GM12878 (cell line): ENCODE results near the gene ADGRG1. TPM values are rescaled to one million over a fixed set of nuclear protein-coding genes. Genes with fewer than 3 reads are reported as not detected.

ENCODE experiments used
- ATAC-seq: fragments of 200-7000 bp; cut with Tn5 transposase; 3 replicates; pipeline ENCODE4 v1.9.1; 2020; ENCODE audit warnings: mild to moderate bottlenecking, moderate library complexity
- BruUV-seq: library from RNA; stranded (reverse); fragments of 400-500 nt; replicated peaks from 2 replicates; lab custom pipeline; 2021; lab: Mats Ljungman, UMichigan
- CTCF ChIA-PET: fragments of 300-600 bp; sonication (Branson Sonifier 250); formaldehyde crosslinking; extraction: SDS; loops from one replicate; lab custom pipeline; 2021; ENCODE audit warnings: inconsistent platforms; lab: Yijun Ruan, JAX
- POLR2A ChIA-PET: fragments of 350-600 bp; formaldehyde crosslinking; extraction: SDS; loops from one replicate; lab custom pipeline; 2021; ENCODE audit warnings: inconsistent platforms; lab: Charles Lee
- RAD21 ChIA-PET: fragments of 300-600 bp; sonication (Branson Sonifier 250); formaldehyde crosslinking; loops from one replicate; lab custom pipeline; 2023; ENCODE audit warnings: antibody characterized with exemption; ENCODE audit not compliant: unreplicated experiment; lab: Charles Lee
- SMC1A ChIA-PET: fragments of 300-600 bp; sonication (Branson Sonifier 250); formaldehyde crosslinking; loops from one replicate; lab custom pipeline; 2023; ENCODE audit not compliant: unreplicated experiment, uncharacterized antibody; lab: Charles Lee
- DNase-seq: peaks from one replicate; pipeline ENCODE4 v3.0.0-alpha.2; 2011; ENCODE audit warnings: low read depth, low spot score
- FAIRE-seq: peaks from 3 replicates; lab custom pipeline; 2011; peaks lifted over from hg19 to GRCh38; lab: Jason Lieb, UNC
- H2AFZ ChIP-seq: 2 replicates; pipeline ENCODE4 v1.6.0; 2011; ENCODE audit warnings: low read depth, low read length, control low read depth; ENCODE audit not compliant: control insufficient read depth
- H3K27ac ChIP-seq: 2 replicates; pipeline ENCODE4 v1.5.1; 2011; ENCODE audit warnings: control low read depth; ENCODE audit not compliant: control insufficient read depth, insufficient read depth
- H3K27me3 ChIP-seq, 2 experiments: replicated peaks in 1 of 2; 2 replicates each; pipeline versions ENCODE4 v1.6.0 to v1.6.1; 2011; ENCODE audit warnings: low read length in 1 of 2; ENCODE audit not compliant: control insufficient read depth in 2 of 2, insufficient read depth in 2 of 2
- H3K36me3 ChIP-seq, 2 experiments: 2 replicates each; pipeline ENCODE4 v1.5.1; 2011; ENCODE audit warnings: low read length in 1 of 2; ENCODE audit not compliant: control insufficient read depth in 2 of 2, insufficient read depth in 2 of 2
- H3K4me1 ChIP-seq: 2 replicates; pipeline ENCODE4 v1.6.1; 2011; ENCODE audit warnings: mild to moderate bottlenecking, low read length, moderate library complexity, mixed read lengths; ENCODE audit not compliant: control insufficient read depth, insufficient read depth
- H3K4me2 ChIP-seq: 2 replicates; pipeline ENCODE4 v1.6.0; 2011; ENCODE audit warnings: control low read depth; ENCODE audit not compliant: control insufficient read depth, insufficient read depth
- H3K4me3 ChIP-seq: fragments of 200-600 bp; sonication (generic); 2 replicates; pipeline ENCODE4 v1.5.1; 2016
- H3K79me2 ChIP-seq: 2 replicates; pipeline ENCODE4 v1.6.0; 2011; ENCODE audit warnings: low read length; ENCODE audit not compliant: control insufficient read depth, insufficient read depth
- H3K9ac ChIP-seq: 2 replicates; pipeline ENCODE4 v1.8.0; 2011; ENCODE audit warnings: low read length, control low read depth, mixed read lengths; ENCODE audit not compliant: control insufficient read depth, insufficient read depth
- H3K9me3 ChIP-seq: replicated peaks from 3 replicates; pipeline ENCODE4 v1.5.1; 2011; ENCODE audit warnings: mild to moderate bottlenecking, low read length; ENCODE audit not compliant: control insufficient read depth, insufficient read depth
- H4K20me1 ChIP-seq: 2 replicates; pipeline ENCODE4 v1.6.0; 2011; ENCODE audit not compliant: control insufficient read depth, insufficient read depth
- ASH2L ChIP-seq: fragments of 300-600, 200-600 bp; sonication (generic); IDR thresholded peaks from 2 replicates; pipeline ENCODE4 v1.6.1; 2017; ENCODE audit warnings: low read depth, mild to moderate bottlenecking, borderline replicate concordance
- CREB1 ChIP-seq: IDR thresholded peaks from 2 replicates; pipeline ENCODE4 v1.6.1; 2012; ENCODE audit warnings: low read depth, mild to moderate bottlenecking, inconsistent platforms
- MAX ChIP-seq: IDR thresholded peaks from 2 replicates; pipeline ENCODE4 v1.6.1; 2012; ENCODE audit warnings: low read depth, low read length, improper control_type of control experiment
- NR2C2 ChIP-seq: IDR thresholded peaks from 2 replicates; pipeline ENCODE4 v1.6.1; 2011; ENCODE audit warnings: borderline replicate concordance, low read depth; ENCODE audit not compliant: control insufficient read depth, insufficient read length
- POLR2AphosphoS5 ChIP-seq: IDR thresholded peaks from 2 replicates; pipeline ENCODE4 v1.6.1; 2011; ENCODE audit warnings: mild to moderate bottlenecking, low read length, inconsistent platforms
- RB1 ChIP-seq: fragments of 450-650 bp; formaldehyde crosslinking; IDR thresholded peaks from 2 replicates; pipeline ENCODE4 v1.6.1; 2017; ENCODE audit warnings: mild to moderate bottlenecking, borderline replicate concordance
- RUNX3 ChIP-seq: IDR thresholded peaks from 2 replicates; pipeline ENCODE4 v1.6.1; 2012; ENCODE audit warnings: low read length, inconsistent platforms
- USF1 ChIP-seq: IDR thresholded peaks from 2 replicates; pipeline ENCODE4 v1.6.1; 2011; ENCODE audit warnings: borderline replicate concordance, low read depth, mild to moderate bottlenecking, moderate library complexity, mixed read lengths, low read length; ENCODE audit not compliant: insufficient read depth; ENCODE audit errors: extremely low read length
- ZBED1 ChIP-seq: IDR thresholded peaks from 2 replicates; pipeline ENCODE4 v1.6.1; 2016; ENCODE audit warnings: borderline replicate concordance
- ZNF207 ChIP-seq: fragments of 450-650 bp; IDR thresholded peaks from 2 replicates; pipeline ENCODE4 v1.6.1; 2014; ENCODE audit warnings: antibody characterized with exemption, mild to moderate bottlenecking, borderline replicate concordance
- ZNF274 ChIP-seq: IDR thresholded peaks from one replicate; pipeline ENCODE4 v1.8.0; 2011; ENCODE audit not compliant: insufficient read length, insufficient read depth
- ZNF622 ChIP-seq: fragments of 450-650 bp; IDR thresholded peaks from 2 replicates; pipeline ENCODE4 v1.6.1; 2017; ENCODE audit warnings: mild to moderate bottlenecking, inconsistent platforms
- ZZZ3 ChIP-seq: IDR thresholded peaks from 2 replicates; pipeline ENCODE4 v1.6.1; 2011; ENCODE audit warnings: low read depth; ENCODE audit not compliant: control insufficient read depth, insufficient read length
- WGBS: methylation state at CpG from one replicate; pipeline ENCODE4 v1.1.6; 2016; ENCODE audit warnings: low lambda C conversion rate; ENCODE audit not compliant: insufficient replicate concordance, insufficient coverage; ENCODE audit errors: missing lambda C conversion rate; 5-methylcytosine and 5-hydroxymethylcytosine counted together
- in situ Hi-C: fragments of 300-500 bp; cut with MboI; formaldehyde crosslinking; loops from 9 replicates; pipeline ENCODE4 v1.14.3; 2018; ENCODE audit warnings: mixed read lengths
- intact Hi-C: fragments of 100-400 bp; cut with micrococcal nuclease; formaldehyde crosslinking; loops from one replicate; pipeline ENCODE4 v1.14.2; 2022; ENCODE audit not compliant: unreplicated experiment
- polyA plus RNA-seq, 11 experiments: library from polyadenylated mRNA; depleted of rRNA in 4 of 11; unstranded in 6 of 11; stranded (reverse) in 5 of 11; fragments of >200 nt; fragmentation: Nextera tagmentation in 4 of 11; fragmentation: Illumina TruSeq in 1 of 11; extraction: Ambion mirVana in 4 of 11; extraction: Trizol in 1 of 11; gene quantifications; 1 replicate in 1 of 11; 2 replicates in 10 of 11; pipeline versions ENCODE4 v1.2.1 to v1.2.3, GENCODE V29; 2011 to 2016; ENCODE audit warnings: inconsistent platforms in 2 of 11, missing spikeins in 2 of 11, low read depth in 1 of 11
- total RNA-seq, 4 experiments: library from RNA; depleted of rRNA in 3 of 4; stranded (reverse); fragments of >200 nt in 3 of 4; fragmentation: Illumina TruSeq in 1 of 4; extraction: Trizol in 1 of 4; gene quantifications; 2 replicates each; pipeline versions ENCODE4 v1.2.1 to v1.2.3, GENCODE V29; 2013 to 2021
- TF ChIP-seq, protein P1 (sequence below): fragments of 450-650 bp; IDR thresholded peaks from 2 replicates; pipeline ENCODE4 v1.6.1; 2018; ENCODE audit warnings: borderline replicate concordance, mild to moderate bottlenecking; ENCODE audit not compliant: partially characterized antibody

The ADGRG1 gene
- total and polyA plus RNA-seq, 10 of the 15 experiments (the other 5 are each of a cell fraction or from before 2014, with no cell fraction given): 0.07 to 2.0 (median 0.75) TPM

- Histone ChIP-seq H3K4me1 (no peaks in the 10 kb centered on the region), H3K9me3 (no peaks in the 10 kb centered on the region), H3K79me2 (no peaks in the 10 kb centered on the region), H3K4me3 (no peak overlapping the region), H3K27me3 (peaks cover 0 to 6% of the 10 kb centered on the region in 2 experiments; a peak in 3 of 4 replicates), H4K20me1 (no peaks in the 10 kb centered on the region), H3K27ac (no peak overlapping the region)
- WGBS: 49% methylated on average over 5 of the region's 5 CpGs
- ChIA-PET RAD21 (no interaction called here), POLR2A (no interaction called here)
- FAIRE-seq: no peak
- no TSS peak for BruUV-seq
- no peak for DNase-seq
- TF ChIP-seq USF1 (no peak), RUNX3 (no peak)
- TF ChIP-seq, all 136 proteins: peak for 0
- Histone ChIP-seq H2AFZ (no peak overlapping the region), H3K4me2 (no peak overlapping the region), H3K9ac (no peak overlapping the region), H3K36me3 (no peaks in the 10 kb centered on the region)
- ChIA-PET CTCF (interaction anchor here (1.6 to 3.7 kb wide), 3 partner anchors 26 to 59 kb away, joined by 4 to 10 read pairs (median 8); no protein-coding TSS in a partner anchor), SMC1A (interaction anchor here (1.5 to 1.9 kb wide), 2 partner anchors 27 to 45 kb away, joined by 4 to 5 read pairs; no protein-coding TSS in a partner anchor)
- in situ Hi-C loops: no loop called here
- no peak for ATAC-seq
- intact Hi-C loops: no loop called here
Observed at GRCh38 chr16:57636184-57636583, 7.8 kb downstream of the ADGRG1 start.

DNA sequence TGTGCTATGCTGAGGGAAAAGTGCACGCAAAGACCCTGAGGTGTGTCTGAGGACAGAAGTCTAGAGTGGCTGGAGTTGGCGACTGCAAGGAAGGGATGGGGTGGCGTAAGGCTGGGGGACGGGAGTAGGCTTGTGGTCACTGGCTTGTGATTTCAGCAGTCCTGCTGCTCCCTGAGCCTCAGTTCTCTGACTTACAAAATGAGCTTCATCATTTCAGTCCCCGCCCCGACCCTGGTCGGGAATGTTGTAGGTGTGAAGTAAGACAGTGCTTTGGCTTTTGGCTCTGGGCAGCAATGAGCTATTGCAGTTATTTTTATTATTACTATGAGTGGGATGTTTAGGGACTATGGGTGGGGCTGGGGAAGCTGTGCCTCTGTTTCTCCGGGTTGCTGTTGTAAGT lies 8.6 kb downstream of the ADGRG1 start:
- intact Hi-C loops: no loop called here
- no peak for FAIRE-seq
- CTCF ChIA-PET: interaction anchor here (1.9 to 3.7 kb wide), 4 partner anchors 10 to 60 kb away, joined by 7 to 19 read pairs (median 9); no protein-coding TSS in a partner anchor

More for the DNA sequence above, 8.6 kb downstream of the ADGRG1 start:
- no peak overlapping the region for H3K9ac ChIP-seq
- no peak overlapping the region for H3K27ac ChIP-seq
- ATAC-seq: no peak
- RAD21 ChIA-PET: interaction anchor here (1.4 to 1.9 kb wide), 2 partner anchors 27 to 35 kb away, joined by 3 to 6 read pairs; no protein-coding TSS in a partner anchor
- no peak overlapping the region for H2AFZ ChIP-seq
- H3K79me2 ChIP-seq: no peaks in the 10 kb centered on the region
- no peak overlapping the region for H3K4me3 ChIP-seq
- H3K9me3 ChIP-seq: no peaks in the 10 kb centered on the region
- no peak for DNase-seq
- no TSS peak for BruUV-seq
- WGBS: 54% methylated on average over 8 of the region's 8 CpGs
- no peak overlapping the region for H3K4me2 ChIP-seq
- TF ChIP-seq CREB1 (no peak), ZNF622 (no peak), ZBED1 (no peak), MAX (no peak), POLR2AphosphoS5 (no peak), ZZZ3 (no peak), ZNF274 (no peak), ASH2L (no peak), ZNF207 (no peak), RB1 (no peak), NR2C2 (no peak)
- TF ChIP-seq, protein P1, sequence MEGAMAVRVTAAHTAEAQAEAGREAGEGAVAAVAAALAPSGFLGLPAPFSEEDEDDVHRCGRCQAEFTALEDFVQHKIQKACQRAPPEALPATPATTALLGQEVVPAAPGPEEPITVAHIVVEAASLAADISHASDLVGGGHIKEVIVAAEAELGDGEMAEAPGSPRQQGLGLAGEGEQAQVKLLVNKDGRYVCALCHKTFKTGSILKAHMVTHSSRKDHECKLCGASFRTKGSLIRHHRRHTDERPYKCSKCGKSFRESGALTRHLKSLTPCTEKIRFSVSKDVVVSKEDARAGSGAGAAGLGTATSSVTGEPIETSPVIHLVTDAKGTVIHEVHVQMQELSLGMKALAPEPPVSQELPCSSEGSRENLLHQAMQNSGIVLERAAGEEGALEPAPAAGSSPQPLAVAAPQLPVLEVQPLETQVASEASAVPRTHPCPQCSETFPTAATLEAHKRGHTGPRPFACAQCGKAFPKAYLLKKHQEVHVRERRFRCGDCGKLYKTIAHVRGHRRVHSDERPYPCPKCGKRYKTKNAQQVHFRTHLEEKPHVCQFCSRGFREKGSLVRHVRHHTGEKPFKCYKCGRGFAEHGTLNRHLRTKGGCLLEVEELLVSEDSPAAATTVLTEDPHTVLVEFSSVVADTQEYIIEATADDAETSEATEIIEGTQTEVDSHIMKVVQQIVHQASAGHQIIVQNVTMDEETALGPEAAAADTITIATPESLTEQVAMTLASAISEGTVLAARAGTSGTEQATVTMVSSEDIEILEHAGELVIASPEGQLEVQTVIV: no peak
- POLR2A ChIA-PET: no interaction called here
- in situ Hi-C loops: no loop called here
- SMC1A ChIA-PET: interaction anchor here (1.8 to 2.3 kb wide), 3 partner anchors 10 to 35 kb away, joined by 4 to 10 read pairs (median 5); no protein-coding TSS in a partner anchor
- no peaks in the 10 kb centered on the region for H3K4me1 ChIP-seq
- no peaks in the 10 kb centered on the region for H4K20me1 ChIP-seq
- H3K27me3 ChIP-seq: peaks cover 0 to 6% of the 10 kb centered on the region in 2 experiments; a peak in 3 of 4 replicates
- no peaks in the 10 kb centered on the region for H3K36me3 ChIP-seq
